ENCODE measurements around the gene CHCHD6. TPM values are rescaled to one million over a fixed set of nuclear protein-coding genes. Genes with fewer than 3 reads are reported as not detected.

Gene CHCHD6
- polyA plus RNA-seq, 4 donors, result 16.9 to 24.7 (median 22.0) TPM

- no peak for DNase-seq (ENCODE audit: low read depth in 4 of 4, low spot score in 2 of 4)
Measured at GRCh38 chr3:126886217-126886616, 182.2 kb downstream of the CHCHD6 start.

- no peak for DNase-seq (ENCODE audit: low read depth in 4 of 4, low spot score in 2 of 4)
Measured at GRCh38 chr3:126887686-126888085, 183.6 kb downstream of the CHCHD6 start.

GRCh38 chr3:126888186-126888760 lies 184.2 kb downstream of the CHCHD6 start:
- DNase-seq (ENCODE audit: low read depth in 4 of 4, low spot score in 2 of 4), result no peak

GRCh38 chr3:126889276-126890201 lies 185.5 kb downstream of the CHCHD6 start:
- no peak for DNase-seq (ENCODE audit: low read depth in 4 of 4, low spot score in 2 of 4)

- DNase-seq (ENCODE audit: low read depth in 4 of 4, low spot score in 2 of 4), result no peak
Measured at GRCh38 chr3:126891141-126891540, 187.1 kb downstream of the CHCHD6 start.

GRCh38 chr3:126891791-126892190 lies 187.8 kb downstream of the CHCHD6 start:
- DNase-seq (ENCODE audit: low read depth in 4 of 4, low spot score in 2 of 4), result no peak

GRCh38 chr3:126893651-126894050 lies 189.6 kb downstream of the CHCHD6 start:
- no peak for DNase-seq (ENCODE audit: low read depth in 4 of 4, low spot score in 2 of 4)

GRCh38 chr3:126894475-126894874 lies 190.4 kb downstream of the CHCHD6 start:
- DNase-seq (ENCODE audit: low read depth in 4 of 4, low spot score in 2 of 4), result no peak

- DNase-seq (ENCODE audit: low read depth in 4 of 4, low spot score in 2 of 4), result no peak
Measured at GRCh38 chr3:126895178-126896066, 191.4 kb downstream of the CHCHD6 start.

- no peak for DNase-seq (ENCODE audit: low read depth in 4 of 4, low spot score in 2 of 4)
Measured at GRCh38 chr3:126896067-126896441, 192.0 kb downstream of the CHCHD6 start.

- no peak for DNase-seq (ENCODE audit: low read depth in 4 of 4, low spot score in 2 of 4)
Measured at GRCh38 chr3:126896968-126897367, 192.9 kb downstream of the CHCHD6 start.

GRCh38 chr3:126897943-126898342 lies 193.9 kb downstream of the CHCHD6 start:
- no peak for DNase-seq (ENCODE audit: low read depth in 4 of 4, low spot score in 2 of 4)

- no peak for DNase-seq (ENCODE audit: low read depth in 4 of 4, low spot score in 2 of 4)
Measured at GRCh38 chr3:126900859-126901540, 197.0 kb downstream of the CHCHD6 start.

GRCh38 chr3:126901631-126902030 lies 197.6 kb downstream of the CHCHD6 start:
- no peak for DNase-seq (ENCODE audit: low read depth in 4 of 4, low spot score in 2 of 4)

- DNase-seq (ENCODE audit: low read depth in 4 of 4, low spot score in 2 of 4), result no peak
Measured at GRCh38 chr3:126903521-126903920, 199.5 kb downstream of the CHCHD6 start.

- DNase-seq (ENCODE audit: low read depth in 4 of 4, low spot score in 2 of 4), result no peak
Measured at GRCh38 chr3:126907557-126907956, 203.5 kb downstream of the CHCHD6 start.

- no peak for DNase-seq (ENCODE audit: low read depth in 4 of 4, low spot score in 2 of 4)
Measured at GRCh38 chr3:126908752-126909275, 204.8 kb downstream of the CHCHD6 start.

GRCh38 chr3:126910231-126910630 lies 206.2 kb downstream of the CHCHD6 start:
- no peak for DNase-seq (ENCODE audit: low read depth in 4 of 4, low spot score in 2 of 4)

- DNase-seq (ENCODE audit: low read depth in 4 of 4, low spot score in 2 of 4), result no peak
Measured at GRCh38 chr3:126911162-126912026, 207.4 kb downstream of the CHCHD6 start.

All from left renal cortex interstitium (tissue), 4 donors.